Stimulated activated CD8-positive, alpha-beta memory T cell treated with anti-CD3 and anti-CD28 coated beads, Interleukin-12 subunit alpha, Interleukin-12 subunit beta, amount 100 ng/mL, for 4 hours (primary cell): ENCODE results near the gene FGD5.

Experiments used
- DNase-seq: peaks from one replicate; pipeline ENCODE4 v3.0.0-alpha.2; 2020; ENCODE audit warnings: low read depth

Gene FGD5, protein sequence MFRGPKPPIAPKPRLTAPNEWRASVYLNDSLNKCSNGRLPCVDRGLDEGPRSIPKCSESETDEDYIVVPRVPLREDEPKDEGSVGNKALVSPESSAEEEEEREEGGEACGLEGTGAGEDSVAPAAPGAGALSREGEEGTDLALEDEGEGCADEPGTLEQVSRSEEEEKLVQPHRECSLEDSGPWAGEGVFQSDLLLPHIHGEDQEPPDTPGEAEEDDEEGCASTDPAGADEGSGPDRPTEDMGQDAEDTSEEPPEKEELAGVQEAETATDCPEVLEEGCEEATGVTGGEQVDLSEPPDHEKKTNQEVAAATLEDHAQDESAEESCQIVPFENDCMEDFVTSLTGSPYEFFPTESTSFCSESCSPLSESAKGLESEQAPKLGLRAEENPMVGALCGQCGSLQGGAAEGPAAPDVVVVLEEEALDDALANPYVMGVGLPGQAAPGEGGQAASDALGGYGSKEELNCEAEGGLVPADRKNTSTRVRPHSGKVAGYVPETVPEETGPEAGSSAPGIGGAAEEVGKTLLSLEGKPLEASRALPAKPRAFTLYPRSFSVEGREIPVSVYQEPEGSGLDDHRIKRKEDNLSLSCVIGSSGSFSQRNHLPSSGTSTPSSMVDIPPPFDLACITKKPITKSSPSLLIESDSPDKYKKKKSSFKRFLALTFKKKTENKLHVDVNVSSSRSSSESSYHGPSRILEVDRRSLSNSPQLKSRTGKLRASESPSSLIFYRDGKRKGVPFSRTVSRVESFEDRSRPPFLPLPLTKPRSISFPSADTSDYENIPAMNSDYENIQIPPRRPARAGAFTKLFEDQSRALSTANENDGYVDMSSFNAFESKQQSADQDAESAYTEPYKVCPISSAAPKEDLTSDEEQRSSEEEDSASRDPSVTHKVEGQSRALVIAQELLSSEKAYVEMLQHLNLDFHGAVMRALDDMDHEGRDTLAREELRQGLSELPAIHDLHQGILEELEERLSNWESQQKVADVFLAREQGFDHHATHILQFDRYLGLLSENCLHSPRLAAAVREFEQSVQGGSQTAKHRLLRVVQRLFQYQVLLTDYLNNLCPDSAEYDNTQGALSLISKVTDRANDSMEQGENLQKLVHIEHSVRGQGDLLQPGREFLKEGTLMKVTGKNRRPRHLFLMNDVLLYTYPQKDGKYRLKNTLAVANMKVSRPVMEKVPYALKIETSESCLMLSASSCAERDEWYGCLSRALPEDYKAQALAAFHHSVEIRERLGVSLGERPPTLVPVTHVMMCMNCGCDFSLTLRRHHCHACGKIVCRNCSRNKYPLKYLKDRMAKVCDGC (N-terminal part only)

GRCh38 chr3:14818804-14819500 lies at the start of gene FGD5:
Gene FGD5, plus strand, starts transcription at chr3:14818962. Its CDS starts 110 bp downstream, at chr3:14819072.
- no peak for DNase-seq

DNA sequence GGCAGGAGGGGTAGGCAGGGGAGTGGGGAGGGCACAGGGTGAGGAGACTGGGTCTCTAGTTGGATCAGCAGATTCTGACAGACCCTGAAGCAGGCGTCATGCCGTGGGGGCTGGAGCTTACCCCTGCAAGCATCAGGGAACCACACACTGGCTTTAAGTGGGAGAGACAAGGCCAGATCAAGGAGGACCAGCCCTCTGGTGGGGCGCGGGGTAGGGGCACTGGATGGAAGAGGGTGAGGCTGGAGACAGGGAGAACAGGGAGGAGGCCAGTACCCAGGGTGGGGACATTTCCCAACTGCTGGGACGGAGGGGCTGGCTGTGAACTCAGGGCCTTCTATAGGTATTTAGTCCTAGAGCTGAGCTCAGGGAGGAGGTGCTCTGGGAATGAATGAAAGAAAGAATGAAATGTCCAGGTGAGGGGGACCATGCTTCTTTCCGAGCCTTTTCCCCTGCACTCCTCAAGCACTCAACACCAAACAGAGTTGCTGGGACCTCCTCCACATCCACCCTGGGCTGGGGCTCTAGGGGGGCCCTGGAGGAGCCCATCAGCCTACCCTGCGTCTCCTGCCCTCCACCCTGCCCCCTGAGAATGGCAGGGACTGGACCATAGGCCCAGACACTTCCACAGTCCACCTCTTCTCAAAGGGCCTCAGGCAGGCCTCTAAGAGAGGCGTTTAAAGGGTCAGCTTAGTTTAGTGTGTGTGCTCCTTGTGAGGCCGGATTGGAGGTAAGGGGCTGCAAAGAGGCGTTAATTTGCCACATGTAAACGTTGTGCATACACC lies 49.0 kb upstream of the FGD5 start:
- no peak for DNase-seq

GRCh38 chr3:14770591-14770990 lies 48.2 kb upstream of the FGD5 start:
- no peak for DNase-seq

DNA sequence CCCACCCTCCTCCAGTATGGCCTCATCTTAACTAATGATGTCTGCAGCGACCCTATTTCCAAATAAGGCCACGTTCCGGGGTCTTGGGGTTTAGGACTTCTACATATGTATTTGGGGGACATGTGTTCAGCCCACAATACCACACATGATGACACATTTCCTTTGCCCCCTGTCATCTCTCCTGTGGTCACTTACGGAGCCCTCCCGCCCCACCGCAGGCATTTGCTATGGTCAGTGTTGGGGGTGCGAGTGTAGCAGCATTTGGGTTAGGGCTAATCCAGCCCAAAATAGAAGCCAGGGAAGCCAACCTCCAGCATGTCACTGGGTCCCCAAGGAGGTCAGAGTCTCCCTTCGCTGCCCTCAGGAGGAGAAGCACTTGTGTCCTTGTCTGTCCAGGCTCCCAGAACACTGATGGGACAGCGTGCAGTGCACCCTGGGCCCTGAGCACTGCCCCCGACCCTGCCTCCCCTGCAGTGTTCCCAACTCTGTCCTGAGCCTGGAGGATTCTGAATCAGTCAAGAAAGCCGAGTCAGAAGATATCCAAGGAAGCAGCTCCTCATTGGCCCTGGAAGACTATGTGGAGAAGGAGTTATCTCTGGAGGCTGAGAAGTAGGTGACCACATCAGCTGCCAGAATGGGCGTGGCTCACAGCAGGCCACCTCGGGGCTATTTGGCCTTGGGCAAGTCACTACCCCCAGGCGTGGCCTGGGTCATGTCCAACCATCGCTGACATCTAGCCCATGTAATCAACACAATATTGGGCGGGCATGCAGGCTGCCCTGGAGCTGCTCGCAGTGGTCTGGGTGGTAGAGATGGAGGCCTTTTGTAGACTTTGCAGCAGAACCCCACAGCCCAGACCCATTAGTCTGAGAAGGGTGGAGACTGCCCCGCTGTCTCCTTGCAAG lies 46.9 kb upstream of the FGD5 start:
- no peak for DNase-seq

- DNase-seq: no peak
Measured at GRCh38 chr3:14772533-14773138, 46.1 kb upstream of the FGD5 start.

DNA sequence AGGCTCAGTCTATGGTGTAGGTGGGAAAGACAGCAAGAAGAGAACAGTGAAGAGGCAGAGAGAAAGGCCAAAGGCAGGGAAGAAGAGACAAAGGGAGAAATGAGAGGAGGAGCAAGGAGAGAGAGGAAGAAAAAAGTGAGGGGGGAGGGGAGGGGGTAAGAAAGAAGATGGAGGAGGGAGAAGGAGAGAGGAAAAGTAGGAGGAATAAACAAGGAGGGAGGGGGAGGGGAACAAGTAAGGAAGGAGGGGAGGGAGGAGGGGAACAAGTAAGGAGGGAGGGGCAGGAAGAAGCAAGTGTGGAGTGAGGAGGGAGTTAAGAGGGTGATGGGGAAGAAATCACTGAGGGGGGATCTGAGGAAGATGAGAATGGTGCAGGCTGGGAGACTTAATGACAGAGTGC lies 45.5 kb upstream of the FGD5 start:
- DNase-seq: no peak

GRCh38 chr3:14773691-14774128 lies 45.1 kb upstream of the FGD5 start:
- DNase-seq: no peak

DNA sequence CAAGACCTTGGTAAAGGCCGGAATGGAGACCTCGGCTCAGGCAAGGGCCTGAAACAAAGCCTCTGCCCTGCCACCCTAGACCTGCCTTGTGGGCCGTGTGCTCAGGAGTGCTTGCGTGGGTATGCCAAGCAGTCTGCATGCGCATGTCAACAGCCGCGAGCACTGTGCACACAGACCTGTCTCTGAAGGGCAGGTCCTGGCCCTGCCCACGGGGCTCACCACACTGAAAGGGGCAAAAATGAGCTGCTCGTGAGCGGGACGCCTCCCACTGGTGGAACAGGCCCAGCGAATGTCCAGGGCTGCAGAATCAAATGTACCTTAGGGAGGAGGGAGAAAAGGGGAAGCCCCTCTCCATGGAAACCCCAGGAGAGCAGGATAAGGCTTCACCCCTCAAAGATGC lies 44.3 kb upstream of the FGD5 start:
- no peak for DNase-seq

- DNase-seq: no peak
Measured at GRCh38 chr3:14775011-14775410, 43.8 kb upstream of the FGD5 start.

DNA sequence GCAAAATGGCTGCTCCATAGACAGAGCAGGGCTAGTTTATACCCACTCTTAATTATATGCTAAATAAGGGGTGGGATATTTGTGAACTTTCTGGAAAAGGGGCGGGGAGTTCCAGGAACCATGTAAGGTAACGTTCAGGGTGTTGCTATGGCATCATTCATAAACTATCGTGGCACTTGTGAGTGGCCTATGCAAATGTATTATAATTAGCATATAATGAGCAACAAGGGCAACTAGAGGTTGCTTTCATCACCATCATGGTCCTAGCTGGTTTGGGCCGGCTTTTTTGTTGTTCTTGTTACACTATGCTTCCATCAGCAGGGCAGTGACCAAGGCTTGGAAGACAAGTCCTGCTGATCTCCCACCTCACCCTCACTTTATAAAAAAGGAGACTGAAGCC lies 43.2 kb upstream of the FGD5 start:
- no peak for DNase-seq

DNA sequence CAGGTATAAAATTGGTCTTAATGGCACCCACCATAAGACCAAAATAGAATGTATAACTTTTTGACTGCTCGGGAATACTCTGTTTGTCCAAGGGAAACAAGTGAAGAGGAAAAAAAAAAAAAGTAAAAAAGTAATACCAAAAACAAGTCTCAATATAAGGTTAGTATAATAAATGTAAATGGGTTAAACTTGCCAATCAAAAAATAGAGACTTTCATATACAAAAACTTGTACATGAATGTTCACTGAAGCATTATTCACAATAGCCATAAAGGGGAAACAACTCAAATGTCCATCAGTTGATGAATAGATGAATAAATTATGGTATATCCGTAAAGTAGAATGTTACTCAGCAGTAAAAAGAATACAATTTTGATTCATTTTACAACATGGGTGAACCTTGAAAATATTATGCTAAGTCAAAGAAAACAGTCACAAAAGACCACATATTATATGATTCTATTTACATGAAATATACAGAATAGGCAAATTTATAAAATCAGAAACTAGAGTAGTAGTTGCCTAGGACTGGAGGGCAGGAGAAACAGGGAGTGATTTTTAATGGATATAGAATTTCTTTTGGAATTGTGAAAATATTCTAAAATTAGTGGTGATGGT lies 39.6 kb upstream of the FGD5 start:
- no peak for DNase-seq

- DNase-seq: no peak
Measured at GRCh38 chr3:14780927-14781507, 37.7 kb upstream of the FGD5 start.

DNA sequence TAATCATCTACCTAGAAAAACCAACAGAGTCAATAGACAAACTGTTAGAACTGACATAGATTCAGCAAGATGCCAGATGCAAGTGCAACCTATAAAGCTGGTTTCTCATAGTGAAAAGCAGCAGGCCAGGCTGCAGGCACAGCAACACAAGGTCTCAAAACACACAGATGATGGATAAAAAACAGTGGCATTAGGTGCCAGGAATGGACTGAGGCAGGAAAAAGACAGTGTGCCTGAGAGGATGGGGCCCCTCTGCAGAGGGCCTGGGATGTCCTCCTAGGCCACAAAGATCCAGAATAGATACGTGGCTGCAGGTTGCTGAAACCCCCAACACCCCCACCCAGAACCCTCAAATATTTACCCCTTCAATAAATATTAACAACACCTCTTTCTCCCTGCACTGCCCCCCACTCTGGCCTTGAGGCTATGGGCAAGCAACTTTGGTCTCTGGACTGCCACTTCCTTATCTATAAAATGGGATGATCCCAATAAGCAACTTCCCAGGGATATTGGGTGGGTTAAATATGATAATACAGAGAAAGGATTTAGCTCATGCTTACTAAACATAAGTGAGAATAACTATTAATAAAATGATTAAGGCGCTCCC lies 35.2 kb upstream of the FGD5 start:
- DNase-seq: no peak

- no peak for DNase-seq
Measured at GRCh38 chr3:14784087-14784681, 34.6 kb upstream of the FGD5 start.

DNA sequence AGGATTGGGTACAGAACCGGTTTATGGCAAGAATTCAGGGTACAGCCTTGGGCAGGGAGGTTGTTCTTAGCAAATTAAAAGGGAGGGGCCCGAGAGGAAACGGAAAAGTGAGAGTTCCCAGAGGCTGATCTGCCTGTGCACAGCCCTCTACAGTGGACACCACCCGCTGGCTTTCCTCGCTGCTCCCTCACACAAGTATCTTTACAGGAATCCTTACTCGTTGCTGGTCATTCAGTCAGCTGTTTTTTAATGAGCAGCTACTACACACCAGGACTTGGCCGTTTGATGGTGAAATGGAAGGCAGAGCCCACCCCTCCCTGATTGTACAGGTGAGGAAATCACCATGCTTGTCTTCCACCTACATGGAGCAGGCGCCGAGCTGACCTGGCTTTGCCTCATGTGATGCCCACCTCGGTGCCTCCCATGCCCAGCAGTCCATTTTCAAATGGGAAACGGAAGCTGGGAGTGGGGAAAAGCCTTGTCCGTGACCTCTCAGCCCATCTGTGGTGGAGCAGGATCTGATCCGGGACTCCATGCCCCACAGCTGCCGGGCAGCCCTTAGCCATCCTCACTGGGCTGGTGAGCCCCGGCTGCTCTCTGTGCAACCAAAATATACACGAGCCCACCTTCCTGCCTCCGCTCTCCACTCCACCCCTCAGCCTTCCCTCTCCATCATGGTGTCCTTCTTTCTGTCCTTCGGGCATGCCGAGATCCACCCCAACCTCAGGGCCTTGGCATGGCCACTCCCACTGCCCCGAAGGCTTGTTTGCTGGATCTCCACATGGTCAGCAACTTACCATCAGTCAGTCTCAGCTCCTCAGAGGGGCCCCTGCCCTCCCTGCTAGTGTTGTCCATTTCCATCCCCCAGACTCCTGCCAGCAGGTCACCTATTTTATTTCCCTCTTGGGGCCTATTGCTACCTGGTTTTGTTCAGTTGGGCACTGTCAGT lies 33.3 kb upstream of the FGD5 start:
- no peak for DNase-seq

- no peak for DNase-seq
Measured at GRCh38 chr3:14786369-14786768, 32.4 kb upstream of the FGD5 start.
